GM21381 (cell line): ENCODE measurements around the gene TMEM121B.

ENCODE experiments used
- ATAC-seq: cut with Tn5 transposase; IDR thresholded peaks from one replicate; pipeline ENCODE4 v1.9.1; 2021; ENCODE audit warnings: mild to moderate bottlenecking, moderate library complexity; ENCODE audit not compliant: unreplicated experiment

Gene TMEM121B

DNA sequence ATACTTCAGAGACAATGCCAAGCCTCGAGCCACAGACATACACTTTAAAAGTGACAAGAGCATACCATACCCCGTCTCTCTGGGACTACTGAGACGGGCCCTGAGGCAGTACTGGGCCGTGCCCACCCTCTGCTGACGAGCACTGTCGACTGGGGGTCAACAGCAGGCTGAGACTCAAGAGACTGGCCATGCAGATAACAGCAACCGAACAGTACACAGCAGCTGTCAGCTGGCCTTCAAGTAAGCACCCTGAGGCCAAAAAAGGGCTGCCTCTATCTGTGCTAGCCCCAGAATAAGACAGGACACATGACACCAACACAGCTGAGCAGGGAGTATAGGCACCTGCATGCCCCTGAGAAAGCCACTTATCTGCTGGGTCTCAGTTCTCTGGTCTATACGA lies 18.9 kb upstream of the TMEM121B start:
- no peak for ATAC-seq

DNA sequence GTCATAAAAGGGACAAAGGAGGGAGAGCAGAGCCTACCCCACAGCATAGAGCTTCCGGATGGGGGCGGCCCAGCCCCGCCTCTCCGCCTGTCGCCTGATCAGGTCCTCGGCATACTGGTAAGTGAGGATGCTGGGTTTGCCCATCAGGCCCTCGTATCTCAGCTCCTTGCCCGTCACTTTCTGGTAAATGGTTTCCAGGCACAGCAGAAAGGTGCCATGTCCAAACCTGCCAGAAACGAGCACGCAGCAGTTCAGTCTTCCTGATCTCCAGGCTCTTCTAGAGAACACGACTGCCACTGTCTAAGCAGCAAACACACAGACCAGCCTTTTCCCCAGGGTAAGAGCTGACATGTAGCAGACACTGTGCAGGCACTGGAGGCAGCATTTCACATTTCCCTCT lies 17.4 kb upstream of the TMEM121B start:
- no peak for ATAC-seq

DNA sequence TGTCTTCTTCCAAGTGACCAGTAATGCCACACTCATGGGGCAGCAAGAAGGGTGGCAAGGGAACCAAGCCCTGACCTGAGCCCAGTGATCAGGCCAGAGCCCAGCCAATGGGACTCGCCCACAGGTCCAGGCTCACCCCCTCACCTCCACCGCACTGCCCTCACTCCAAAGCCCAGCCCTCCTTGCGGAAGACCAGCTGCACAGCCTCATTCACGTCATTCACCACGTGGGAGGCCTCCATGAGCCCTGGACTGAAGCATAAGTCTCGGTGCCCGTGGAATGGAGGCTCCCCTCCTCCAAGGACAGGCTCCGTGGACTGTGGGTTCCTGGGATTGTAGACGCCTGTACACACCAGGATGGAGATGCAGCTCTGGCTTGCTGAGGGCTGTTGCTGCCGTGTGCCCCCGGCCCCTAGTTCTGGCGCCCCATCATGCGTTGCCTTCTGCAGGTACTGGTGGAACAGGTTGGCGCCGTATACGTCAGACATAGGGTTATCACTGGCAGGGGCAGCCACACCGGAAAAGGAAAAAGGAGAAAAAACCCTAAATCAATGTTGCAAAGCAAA lies 16.8 kb upstream of the TMEM121B start:
- ATAC-seq, result no peak

DNA sequence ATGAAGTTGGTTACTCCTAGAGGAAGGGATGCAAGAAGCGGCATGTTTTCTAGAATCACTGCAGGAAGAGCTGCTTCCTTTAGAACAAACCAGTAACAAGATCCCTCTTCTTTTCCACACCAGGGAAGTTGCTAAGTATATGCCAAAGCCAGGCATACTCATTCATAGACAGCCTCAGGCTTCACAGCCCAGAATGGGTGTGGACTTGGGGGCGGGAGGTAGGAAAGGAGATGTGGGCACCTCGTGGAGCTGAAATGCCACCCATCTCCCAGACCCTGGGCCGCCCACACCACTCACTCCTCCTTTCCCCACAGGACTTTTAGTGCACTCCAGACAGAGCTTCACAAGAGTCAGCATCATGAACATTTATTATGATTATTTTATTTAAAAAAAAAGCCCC lies 16.0 kb upstream of the TMEM121B start:
- ATAC-seq, result no peak

DNA sequence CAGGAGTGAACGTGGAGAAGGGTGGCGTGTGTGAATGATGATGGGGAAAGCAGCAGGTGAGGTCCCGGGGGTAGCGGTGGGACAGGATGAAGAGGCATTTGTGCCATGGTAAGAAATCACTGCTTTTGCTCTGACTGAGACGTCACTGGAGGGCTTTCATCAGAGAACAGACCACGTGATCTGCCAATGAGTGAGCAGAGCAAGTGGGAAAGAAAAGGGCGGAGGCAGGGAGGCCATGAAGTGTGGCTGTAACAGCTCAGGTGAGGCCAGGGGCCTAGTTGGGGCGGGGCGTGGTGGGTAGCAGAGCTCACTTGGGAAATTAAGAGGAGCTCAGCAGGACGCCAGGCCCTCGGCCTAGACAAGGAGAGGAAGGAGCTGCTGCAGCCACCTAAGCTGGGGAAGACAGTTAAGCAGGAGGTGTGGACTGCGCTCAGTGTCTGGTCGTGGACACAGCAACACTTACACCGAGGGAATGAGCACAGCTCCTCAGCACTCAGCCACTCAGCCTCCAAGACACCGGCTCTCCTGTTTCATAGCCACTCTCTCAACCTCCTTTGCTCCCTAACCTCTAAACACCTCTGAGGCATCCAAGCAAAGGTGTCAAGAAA lies 14.1 kb upstream of the TMEM121B start:
- no peak for ATAC-seq

DNA sequence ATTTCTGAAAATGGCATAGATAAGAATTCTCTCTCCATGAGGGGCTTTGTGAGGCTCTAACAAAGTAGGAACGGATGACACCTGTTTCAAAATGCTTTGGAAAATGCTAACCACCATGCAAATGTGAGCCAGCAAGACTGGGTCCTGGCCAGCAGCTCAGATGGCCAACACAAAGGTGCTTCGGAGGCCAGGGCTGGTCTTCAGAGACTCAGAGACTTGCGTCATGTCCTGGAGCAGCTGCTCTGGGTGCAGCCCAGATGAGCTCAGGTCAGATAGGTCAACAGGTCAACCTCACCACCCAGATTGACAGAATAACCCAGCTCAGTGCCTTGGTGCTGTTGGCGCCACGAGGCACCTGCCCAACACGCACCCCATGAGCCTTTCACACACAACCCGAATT lies 12.0 kb upstream of the TMEM121B start:
- no peak for ATAC-seq

DNA sequence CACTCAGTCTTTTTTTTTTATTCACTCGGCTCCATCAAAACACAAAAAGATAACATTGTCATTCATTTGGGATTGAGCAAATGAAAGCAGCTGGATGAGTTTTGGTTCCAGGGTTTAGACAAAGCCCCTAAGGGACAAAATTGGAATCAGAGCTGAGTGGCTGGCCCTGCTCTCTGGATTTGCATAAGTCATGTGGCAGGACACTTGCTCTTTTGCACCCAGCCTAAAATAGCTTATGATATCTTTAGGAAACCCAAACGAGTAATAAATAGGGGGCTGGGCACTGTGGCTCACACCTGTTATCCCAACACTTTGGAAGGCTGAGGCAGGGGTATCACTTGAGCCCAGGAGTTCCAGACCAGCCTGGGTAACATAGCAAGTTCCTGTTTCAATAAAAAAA lies 11.0 kb upstream of the TMEM121B start:
- no peak for ATAC-seq

DNA sequence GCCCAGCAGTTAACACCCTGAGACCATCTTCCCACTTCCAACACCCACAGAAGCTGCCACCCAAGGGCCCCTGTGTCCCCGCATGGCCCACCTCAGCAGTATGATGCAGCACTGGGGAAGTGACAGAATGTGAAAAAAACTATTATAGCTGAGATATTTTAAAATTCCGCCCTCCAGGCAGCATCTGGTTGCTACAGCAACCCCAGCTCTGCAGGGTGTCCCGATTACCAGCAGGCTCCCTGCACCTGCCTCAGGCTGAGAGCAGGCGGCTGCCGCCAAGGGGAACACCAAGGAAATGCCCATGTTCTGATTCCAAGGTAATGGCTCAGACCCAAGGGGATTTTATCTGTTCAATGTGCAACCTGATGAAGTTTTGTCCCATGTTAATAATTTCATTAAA lies 10.5 kb upstream of the TMEM121B start:
- no peak for ATAC-seq

DNA sequence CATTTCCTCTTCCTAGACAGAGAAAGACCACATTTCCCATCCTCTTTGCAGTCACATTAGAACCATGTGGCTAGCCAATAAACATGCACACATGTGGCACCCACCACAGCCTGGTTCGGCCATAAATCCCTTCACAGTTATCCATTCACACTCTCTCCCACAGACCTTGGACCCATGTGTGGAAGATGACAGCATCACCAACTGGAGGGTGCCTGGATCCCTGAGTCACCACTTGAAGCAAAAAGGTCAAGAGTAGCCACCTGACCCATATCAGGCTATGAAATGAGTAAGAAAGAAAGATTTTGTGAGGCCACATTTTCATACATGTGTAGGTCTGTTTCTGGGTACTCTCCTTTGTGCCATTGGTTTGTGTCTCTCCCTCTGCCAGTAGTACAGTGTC lies 9.0 kb upstream of the TMEM121B start:
- ATAC-seq, result no peak

DNA sequence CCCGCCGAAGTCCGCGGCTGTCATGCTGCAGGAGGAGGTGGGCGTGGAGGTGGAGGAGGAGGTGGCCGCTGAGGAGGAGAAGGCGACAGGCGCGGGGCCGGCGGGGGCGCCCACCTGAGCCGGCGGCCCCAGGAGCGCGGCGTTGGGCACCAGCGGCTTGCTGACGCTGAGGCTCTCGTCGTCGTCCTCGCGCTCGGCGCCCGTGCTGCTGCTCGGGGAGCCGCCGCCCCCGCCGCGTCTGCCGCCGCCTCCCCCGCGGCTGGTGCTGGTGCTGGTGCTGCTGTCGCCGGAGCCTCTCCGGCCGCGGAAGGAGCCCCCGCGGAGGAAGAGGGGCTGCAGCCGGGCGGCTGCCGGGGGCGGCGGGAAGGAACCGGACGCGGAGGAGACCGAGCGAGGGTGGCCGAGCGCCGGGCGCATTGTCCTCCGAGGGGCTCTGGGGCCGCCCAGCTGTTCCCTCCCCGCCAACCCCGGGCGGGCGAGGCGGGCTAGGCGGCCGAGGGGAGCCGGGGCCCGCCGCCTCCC lies 388 bp downstream of the TMEM121B start:
- no peak for ATAC-seq

DNA sequence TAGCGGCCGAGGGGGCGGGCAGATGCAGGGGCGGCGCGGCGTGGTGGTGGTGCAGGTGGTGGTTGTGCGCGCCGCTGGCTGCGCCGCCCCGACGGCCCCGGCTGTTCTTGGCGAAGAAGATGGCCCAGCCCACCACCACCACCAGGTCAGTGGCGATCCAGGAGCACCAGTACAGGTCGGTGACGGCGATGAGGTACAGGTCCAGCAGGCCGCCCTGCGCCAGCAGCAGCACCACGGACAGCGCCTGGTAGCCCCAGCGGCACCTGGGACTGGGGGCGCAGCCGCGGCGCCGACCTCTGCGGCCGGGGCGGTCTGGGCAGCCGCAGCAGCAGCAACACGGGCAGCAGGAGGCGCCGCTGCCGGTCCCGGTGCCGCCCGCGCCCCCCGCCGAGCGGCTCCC lies 879 bp downstream of the TMEM121B start:
- no peak for ATAC-seq

DNA sequence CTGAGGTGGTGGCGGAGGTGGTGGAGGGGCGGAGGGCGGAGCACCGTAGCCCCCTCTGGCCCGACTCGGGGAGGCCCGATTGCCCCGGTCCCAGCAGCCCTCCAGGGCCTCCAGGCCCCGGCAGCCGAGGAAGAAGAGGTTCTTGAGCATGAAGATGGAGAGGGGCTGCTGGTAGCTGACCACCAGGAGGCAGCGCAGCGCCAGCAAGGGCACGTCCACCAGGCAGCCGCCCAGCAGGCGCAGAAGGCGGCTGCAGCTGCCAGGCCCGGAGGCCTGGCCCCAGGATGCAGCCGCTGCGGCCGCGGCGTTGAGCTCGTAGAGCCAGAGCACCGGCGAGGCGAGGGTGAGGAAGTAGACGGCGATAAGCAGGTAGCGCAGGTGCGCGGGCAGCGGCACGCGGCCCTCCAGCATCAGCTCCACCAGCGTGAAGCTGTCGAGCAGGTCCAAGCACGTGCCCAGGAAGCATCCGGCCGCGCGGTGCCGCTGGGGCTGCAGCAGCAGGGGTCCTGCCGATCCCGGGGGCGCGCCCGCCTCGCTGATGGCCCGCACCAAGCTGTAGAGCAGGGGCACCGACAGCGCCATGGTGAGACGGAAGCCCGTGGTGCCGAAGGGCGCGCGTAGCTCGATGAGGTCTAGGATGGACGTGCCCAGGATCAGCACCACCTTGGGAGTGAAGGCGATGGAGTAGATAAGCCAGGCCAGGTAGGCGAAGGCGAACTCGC lies 1.5 kb downstream of the TMEM121B start:
- ATAC-seq, result no peak

DNA sequence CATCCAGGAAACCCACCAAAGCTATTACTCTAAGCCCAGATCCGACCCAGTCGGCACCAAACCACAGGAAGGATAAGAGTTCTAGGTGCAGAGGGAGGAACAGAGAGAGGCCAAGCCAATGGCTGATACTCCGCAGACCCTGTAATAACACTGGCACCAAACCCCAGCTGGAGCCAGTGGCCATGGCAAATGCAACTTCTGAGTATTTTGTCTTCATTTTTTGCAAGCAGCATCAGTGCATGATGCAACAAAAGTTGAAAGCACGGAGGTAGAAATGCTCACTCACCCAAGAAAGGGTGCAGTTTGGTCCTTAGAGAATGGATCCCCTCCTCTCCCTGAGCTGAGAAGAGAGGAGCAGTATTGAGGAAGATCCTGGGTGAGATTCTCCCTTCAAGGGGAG lies 2.8 kb downstream of the TMEM121B start:
- no peak for ATAC-seq

DNA sequence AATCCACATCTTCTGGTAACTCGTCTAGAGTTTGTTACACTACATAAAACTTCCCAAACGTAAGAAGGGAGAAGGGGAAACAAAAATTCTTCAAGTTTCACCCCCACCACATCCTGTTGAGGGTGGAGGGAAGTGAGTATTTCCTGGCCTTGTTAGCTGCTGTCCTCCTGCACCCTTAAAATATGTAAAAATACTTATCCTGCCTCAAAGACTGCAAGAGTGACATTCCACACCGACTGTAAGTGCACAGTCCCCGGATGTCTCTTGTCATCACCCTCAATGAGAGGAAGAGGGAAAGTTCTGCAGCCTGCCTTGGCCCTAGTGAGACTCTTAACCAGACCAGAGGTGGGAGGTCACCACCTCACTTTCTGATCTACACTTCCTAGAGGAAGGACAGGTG lies 3.3 kb downstream of the TMEM121B start:
- no peak for ATAC-seq

DNA sequence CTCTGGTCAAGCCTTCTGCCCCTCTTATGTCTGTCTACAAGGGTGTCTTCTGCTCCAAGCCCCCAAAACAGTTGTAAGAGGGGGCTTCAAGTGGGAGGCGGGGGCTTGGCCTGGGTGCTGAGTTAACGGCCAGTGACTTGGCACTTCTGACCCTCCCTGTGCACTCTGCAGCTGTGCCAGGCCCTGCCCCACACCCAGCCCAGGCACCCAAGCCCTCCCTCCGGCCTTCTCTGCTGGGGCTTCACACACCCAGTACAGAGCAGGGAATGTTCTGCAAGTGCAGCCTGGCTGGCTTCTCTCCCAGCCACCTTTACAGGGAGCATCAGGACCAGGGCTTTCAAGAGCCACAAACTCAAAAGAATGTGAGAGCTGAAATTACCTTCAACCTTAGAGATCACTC lies 3.8 kb downstream of the TMEM121B start:
- ATAC-seq, result no peak

DNA sequence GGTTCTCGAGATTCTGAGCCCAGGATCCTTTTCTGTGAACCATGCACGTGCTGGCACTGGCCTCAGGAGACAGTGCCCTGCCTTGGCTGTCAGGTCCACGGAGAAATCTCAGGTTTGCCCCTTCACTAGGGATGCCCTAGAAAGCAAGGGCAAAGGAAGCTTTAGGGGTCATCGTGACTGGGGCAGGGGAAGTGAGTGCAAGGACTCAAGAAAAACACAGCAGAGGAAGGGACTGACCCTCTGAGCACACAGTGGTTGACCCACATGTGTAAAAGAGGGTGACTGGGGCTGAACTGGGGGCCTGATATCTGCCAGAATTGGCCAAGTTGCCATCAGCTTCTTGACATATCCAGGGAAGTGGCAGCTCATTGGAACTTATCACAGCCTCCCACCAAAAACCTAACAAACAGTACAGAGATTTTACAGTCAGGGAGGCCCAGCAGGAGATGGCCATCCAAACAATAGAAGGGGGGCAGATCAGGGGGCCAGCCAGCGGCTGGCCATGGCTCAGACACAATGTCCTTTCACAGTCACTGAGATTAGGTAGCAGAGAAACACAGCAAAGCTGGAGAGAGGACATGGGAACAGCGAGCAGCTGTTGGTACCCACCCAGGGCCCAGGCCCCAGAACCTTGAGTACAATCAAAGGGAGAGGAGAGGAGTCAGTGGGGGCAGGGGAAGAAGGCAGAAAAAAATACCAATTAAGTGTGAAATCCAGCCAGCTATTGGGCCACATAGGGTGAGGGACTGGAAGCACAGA lies 4.4 kb downstream of the TMEM121B start:
- ATAC-seq, result no peak

DNA sequence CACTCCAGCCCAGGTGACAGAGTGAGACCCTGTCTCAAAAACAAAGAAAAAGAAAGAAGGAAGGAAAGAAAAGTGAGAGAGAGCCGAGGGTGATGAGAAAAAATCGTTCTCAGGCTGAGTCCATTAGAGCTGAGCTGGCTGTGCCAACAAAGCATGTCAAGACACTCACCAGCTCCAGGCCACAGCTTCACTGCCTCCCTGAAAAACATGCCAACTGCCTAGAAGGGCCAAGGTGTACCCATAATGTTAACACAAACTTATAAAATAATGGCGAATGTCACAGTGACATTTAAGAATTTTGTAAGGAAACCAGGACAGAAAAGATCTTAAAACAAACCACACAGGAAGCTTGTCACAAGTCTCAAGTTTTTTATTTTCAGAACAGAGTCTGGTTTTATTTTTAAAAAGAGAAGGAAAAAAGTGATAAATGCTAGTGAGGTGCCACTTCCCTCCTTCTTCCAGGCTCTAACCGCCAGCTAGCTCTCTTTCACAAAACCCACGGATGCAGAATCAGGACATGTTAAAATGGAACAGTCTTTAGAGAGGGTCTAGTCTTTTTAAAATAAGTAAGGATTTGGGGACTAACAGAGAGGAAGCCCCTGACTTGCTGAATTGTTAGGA lies 5.1 kb downstream of the TMEM121B start:
- ATAC-seq, result no peak

DNA sequence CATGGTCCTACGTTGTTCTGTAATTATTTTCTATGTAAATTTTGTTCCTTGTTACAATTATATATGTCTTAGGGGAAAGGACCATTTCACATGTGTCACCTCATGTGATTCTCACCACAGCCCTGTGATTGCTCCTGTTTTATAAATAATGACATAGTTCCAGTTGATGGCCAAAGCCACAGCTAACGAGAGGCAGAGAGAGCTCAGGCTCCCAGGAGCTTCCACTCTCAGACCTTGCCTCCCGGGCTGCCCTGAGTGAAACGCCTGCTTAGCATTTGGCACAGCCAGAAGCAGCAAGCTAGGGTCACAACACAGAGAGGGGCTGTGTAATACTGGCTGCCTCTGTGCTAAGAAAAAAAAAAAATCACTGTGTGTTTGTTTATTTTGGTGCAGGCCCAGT lies 5.9 kb downstream of the TMEM121B start:
- ATAC-seq, result no peak

DNA sequence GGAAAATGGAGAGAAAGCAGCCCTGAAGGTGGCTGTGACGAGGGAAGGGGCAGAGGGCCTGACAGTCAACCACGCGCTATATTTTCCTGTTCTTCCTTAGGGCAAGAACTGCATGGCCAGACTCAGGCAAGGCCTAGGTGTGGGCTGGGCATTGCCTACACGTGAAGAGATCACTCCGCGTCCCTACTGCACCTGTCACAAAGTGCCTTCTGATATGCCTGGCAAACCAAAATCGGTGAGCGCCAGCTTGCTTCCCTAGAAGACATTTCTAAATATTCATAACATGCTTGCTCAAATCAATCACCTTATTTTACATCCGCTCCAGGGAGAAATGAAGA lies 6.3 kb downstream of the TMEM121B start:
- ATAC-seq, result no peak

DNA sequence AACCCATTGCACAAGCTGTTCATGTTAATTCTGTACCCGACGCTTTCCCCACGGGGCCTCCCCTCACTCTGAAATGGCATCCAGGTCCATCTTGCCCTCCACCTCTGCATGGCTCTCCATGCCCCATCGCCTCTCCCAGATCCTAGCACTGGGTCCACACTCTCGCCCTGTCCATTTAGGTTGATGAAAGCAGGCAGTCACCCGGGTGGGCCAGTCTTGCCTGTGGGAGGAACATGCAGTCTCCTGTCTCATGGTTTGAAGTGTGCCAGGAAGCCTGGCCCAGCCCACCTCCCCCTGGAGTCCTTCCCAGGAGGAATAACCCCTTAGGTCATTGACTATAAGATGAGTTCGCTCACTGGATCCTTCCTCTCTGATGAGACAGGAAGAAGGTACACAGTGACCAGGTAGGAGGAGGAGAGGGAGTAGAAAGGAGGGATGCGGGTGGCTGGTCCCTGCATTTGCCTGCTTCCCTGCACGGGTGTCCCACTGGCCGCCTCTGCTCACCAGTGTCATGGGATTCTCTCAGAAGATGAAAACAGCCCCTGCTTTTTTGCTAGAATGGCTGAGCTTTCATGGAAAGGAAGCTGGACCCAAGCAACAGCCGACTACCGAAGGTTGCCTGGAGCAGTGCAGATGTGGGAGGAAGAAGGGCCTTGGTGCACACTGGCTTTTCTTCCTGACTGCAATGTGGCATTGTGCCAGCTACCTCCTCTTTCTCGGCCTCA lies 6.8 kb downstream of the TMEM121B start:
- no peak for ATAC-seq

DNA sequence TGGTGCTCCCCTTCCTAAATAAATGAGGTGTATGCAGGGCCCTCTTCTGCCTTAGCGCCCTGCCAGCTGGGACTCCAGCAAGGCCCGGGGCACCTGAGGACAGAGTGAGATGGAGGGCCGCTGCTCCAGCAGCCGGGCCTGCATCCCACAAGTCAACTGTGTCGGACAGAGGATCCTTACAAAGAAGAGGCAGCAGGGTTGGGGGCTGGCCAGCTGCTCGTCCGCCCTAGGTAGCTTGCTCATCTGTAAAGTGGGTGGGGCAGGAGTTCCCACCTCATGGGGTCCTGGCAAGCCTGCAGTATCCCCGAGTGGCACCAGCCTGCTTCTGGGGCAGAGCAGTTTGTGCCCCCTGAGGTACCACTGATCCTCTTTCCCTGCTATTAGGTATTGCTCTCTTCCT lies 7.6 kb downstream of the TMEM121B start:
- ATAC-seq, result no peak
